Dendritic cell treated with granulocyte-macrophage colony-stimulating factor and Interleukin-4, amounts not matched to agents 40 ng/mL and 50 ng/mL, for 4 days (primary cell): ENCODE results near the gene GAB1.
A peak's percentile ranks its signal among the peaks of the same experiment; 100 is the strongest.

Experiments
- H3K27ac Mint-ChIP-seq: one replicate; pipeline ENCODE4 v1.8.0; 2022; ENCODE audit warnings: mild to moderate bottlenecking, mixed read lengths
- H3K27me3 Mint-ChIP-seq: one replicate; pipeline ENCODE4 v1.8.0; 2022; ENCODE audit warnings: mild to moderate bottlenecking, mixed read lengths
- H3K36me3 Mint-ChIP-seq: one replicate; pipeline ENCODE4 v1.8.0; 2022; ENCODE audit warnings: low read depth, mixed read lengths
- H3K4me1 Mint-ChIP-seq: one replicate; pipeline ENCODE4 v1.8.0; 2022; ENCODE audit warnings: low read depth, mixed read lengths
- H3K4me3 Mint-ChIP-seq: one replicate; pipeline ENCODE4 v1.8.0; 2022; ENCODE audit warnings: mild to moderate bottlenecking, moderate library complexity, mixed read lengths
- H3K9me3 Mint-ChIP-seq: one replicate; pipeline ENCODE4 v1.8.0; 2022; ENCODE audit warnings: mixed read lengths
- intact Hi-C: fragments of 100-400 bp; cut with micrococcal nuclease; formaldehyde crosslinking; loops from one replicate; pipeline ENCODE4 v1.15.0; 2022

The GAB1 gene

DNA sequence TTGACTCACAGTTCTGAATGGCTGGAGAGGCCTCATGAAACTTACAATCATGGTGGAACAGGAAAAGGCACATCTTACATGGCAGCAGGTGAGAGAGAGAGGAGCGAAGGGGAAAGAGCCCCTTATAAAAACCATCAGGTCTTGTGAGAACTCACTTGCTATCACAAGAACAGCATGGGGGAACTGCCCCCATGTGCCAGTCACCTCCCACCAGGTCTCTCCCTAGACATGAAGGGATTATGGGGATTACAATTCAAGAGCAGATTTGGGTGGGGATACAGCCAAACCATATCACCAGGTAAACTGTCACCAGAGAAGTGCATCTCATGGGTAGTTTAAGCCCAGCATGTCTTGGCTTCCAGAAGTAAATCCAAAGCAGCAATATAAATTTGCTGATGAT lies 169.4 kb downstream of the GAB1 start:
- H3K9me3 Mint-ChIP-seq: no peaks in the 10 kb centered on the region
- no peak overlapping the region for H3K27ac Mint-ChIP-seq
- intact Hi-C loops: no loop called here
- no peaks in the 10 kb centered on the region for H3K36me3 Mint-ChIP-seq
- H3K4me3 Mint-ChIP-seq: no peak overlapping the region
- H3K27me3 Mint-ChIP-seq: peaks cover 4% of the 10 kb centered on the region
- peaks cover 8% of the 10 kb centered on the region for H3K4me1 Mint-ChIP-seq

DNA sequence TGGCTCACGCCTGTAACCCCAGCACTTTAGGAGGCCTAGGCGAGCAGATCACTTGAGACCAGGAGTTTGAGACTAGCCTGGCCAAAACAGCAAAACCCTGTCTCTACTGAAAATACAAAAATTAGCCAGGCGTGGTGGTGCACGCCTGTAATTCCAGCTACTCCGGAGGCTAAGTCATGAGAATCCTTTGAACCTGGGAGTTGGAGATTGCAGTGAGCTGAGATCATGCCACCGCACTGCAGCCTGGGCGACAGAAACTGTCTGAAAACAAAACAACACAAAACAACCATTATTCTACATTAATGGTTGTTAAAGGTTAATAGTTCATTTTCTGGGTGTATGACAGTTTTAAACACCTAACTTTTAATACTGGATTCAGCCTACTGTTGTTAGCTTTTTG lies 175.2 kb downstream of the GAB1 start:
- peaks cover 4% of the 10 kb centered on the region for H3K27me3 Mint-ChIP-seq
- peaks cover 19% of the 10 kb centered on the region for H3K36me3 Mint-ChIP-seq
- H3K27ac Mint-ChIP-seq: no peak overlapping the region
- H3K4me1 Mint-ChIP-seq: peaks cover 22% of the 10 kb centered on the region
- no peaks in the 10 kb centered on the region for H3K9me3 Mint-ChIP-seq
- H3K4me3 Mint-ChIP-seq: no peak overlapping the region
- intact Hi-C loops: no loop called here

DNA sequence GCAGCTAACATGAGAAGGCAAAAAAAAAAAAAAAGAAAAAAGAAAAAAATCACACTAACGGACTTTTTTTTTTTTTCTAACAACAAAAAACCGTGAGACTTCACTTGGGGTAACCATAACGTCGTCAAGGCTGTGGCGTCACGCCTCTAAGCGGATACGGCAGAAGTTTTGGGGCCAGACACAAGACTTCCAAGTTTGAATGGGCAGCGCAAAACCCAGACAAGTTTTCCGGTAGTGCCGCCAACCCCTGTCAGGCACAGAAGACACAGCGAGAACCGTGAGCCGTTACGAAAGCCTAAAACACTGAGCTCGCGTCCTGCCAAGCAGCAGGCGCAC lies 176.3 kb downstream of the GAB1 start:
- Mint-ChIP-seq H3K4me3 (peak overlapping the region; percentile 91), H3K9me3 (no peaks in the 10 kb centered on the region), H3K36me3 (peaks cover 27% of the 10 kb centered on the region), H3K27me3 (peaks cover 4% of the 10 kb centered on the region), H3K27ac (peak overlapping the region; percentile 99), H3K4me1 (peaks cover 22% of the 10 kb centered on the region)
- intact Hi-C loops: loop anchor here (1.0 kb wide), 2 partner anchors 177 to 329 kb away; partner anchors contain the start of genes GAB1 and USP38

DNA sequence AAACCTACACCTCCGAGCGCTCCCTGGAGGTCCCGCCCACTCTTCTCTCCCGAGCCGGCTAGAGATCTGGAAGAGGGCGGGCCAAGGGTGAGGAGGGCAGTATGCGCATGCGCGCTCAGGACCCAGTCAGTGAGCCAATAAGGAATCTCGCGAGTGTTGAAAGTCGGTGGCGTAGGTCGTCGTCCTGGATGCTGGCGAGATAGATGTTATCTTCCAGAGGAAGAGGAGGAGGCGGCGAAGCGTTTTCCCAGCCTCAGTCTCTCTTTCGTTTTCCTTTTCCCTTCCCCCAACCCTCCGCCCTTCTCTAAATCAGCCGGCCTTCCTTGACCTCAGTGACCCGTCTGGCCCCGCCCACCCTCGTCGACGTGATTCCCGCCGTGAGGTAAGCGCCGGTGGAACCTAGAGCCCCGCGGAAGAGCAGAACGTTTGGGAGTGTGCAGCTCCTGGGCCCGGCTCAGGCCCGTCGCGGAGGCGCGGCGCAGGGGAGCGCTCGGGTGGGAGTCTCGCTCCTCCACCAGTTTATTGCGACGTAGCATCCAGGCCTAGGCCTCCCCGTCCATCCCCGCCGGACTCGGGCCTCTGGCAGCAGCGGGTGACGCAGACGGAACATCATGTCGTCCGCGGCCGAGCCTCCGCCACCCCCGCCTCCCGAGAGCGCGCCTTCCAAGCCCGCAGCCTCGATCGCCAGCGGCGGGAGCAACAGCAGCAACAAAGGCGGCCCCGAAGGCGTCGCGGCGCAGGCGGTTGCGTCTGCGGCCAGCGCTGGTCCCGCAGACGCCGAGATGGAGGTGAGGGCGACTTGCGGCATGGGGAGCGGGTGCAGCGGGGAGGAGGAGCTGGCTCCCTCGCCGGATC lies 176.9 kb downstream of the GAB1 start, which contains the start of gene SMARCA5:
Gene SMARCA5 (plus strand): TSS at position 389 of the 855 bp plus-strand sequence. CDS start 223 bp downstream, at position 612.
- peak within 1 kb of the TSS; percentile 91 for H3K4me3 Mint-ChIP-seq
- intact Hi-C loops: loop anchor here (1.0 kb wide), 2 partner anchors 177 to 329 kb away; partner anchors contain the start of genes GAB1 and USP38
- H3K4me1 Mint-ChIP-seq: peaks cover 22% of the 10 kb centered on the region
- no peaks in the 10 kb centered on the region for H3K9me3 Mint-ChIP-seq
- H3K27ac Mint-ChIP-seq: peak within 1 kb of the TSS; percentile 99
- H3K36me3 Mint-ChIP-seq: peaks cover 28% of the 10 kb centered on the region
- peaks cover 1% of the 10 kb centered on the region for H3K27me3 Mint-ChIP-seq

DNA sequence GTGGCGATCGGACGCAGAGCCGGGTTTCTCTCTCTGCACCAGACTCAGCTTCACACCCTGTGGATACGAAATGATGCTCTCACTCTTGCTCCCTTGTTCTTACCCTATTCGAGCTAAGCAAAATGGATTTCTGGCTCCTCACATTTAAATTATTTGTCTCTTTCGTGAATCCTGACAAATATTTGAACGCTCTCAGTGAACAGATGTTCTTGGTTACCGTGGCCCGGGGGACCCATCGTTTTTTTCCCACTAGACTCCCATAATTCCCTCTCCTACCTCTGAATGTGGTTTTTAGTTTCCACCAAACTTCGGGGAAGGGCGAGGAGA lies 177.5 kb downstream of the GAB1 start:
- Mint-ChIP-seq H3K9me3 (no peaks in the 10 kb centered on the region), H3K27me3 (peaks cover 1% of the 10 kb centered on the region), H3K4me1 (peaks cover 27% of the 10 kb centered on the region), H3K27ac (peak overlapping the region; percentile 99), H3K4me3 (peak overlapping the region; percentile 91), H3K36me3 (peaks cover 34% of the 10 kb centered on the region)
- intact Hi-C loops: no loop called here

DNA sequence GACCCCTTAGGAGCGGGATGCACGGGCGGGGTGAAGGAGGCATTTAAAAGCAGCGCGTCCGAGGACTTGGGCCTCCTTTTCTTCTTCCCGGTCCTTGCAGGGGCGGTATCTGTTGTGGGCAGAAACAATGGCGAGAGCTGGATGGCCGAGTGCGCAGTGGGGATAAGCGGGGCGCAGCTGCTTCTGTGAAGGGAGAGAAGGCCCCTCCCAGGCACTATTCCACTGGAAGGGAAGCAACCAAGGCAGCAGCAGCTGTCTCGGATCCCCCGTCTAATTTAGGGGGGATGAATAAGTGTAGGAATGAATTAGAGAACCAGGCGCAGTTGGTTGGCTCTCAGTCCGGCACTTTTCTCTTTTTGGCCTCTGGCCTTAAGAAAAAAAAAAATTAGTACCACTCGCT lies 177.8 kb downstream of the GAB1 start:
- Mint-ChIP-seq H3K36me3 (peaks cover 37% of the 10 kb centered on the region), H3K4me1 (peaks cover 31% of the 10 kb centered on the region), H3K27me3 (peaks cover 1% of the 10 kb centered on the region), H3K4me3 (peak overlapping the region; percentile 91), H3K27ac (peak overlapping the region; percentile 99), H3K9me3 (no peaks in the 10 kb centered on the region)
- intact Hi-C loops: no loop called here

DNA sequence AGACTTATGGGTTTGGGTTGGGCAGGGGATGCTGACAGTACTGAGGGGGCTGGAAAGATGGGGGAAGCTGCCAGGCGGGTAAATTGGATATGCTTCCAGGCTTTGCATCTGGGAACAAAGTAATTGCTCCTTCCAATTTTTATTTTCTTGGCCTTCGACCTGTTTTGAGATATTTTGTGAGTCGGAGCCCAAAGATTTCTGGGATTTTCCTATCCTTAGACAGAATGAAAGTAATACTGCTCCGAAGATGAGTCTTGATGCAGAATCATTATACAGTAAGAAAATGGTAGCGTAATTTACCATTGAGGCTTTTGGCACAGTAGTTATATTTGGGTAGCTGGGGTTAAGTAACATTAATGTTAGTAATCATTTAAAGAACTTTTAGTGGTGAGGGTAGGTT lies 178.2 kb downstream of the GAB1 start:
- Mint-ChIP-seq H3K4me3 (peak overlapping the region; percentile 91), H3K9me3 (no peaks in the 10 kb centered on the region), H3K27ac (peak overlapping the region; percentile 99), H3K36me3 (peaks cover 41% of the 10 kb centered on the region), H3K27me3 (peaks cover 1% of the 10 kb centered on the region), H3K4me1 (peaks cover 35% of the 10 kb centered on the region)
- intact Hi-C loops: loop anchor here (1.0 kb wide), 1 partner anchor 328 kb away; no protein-coding TSS in a partner anchor

DNA sequence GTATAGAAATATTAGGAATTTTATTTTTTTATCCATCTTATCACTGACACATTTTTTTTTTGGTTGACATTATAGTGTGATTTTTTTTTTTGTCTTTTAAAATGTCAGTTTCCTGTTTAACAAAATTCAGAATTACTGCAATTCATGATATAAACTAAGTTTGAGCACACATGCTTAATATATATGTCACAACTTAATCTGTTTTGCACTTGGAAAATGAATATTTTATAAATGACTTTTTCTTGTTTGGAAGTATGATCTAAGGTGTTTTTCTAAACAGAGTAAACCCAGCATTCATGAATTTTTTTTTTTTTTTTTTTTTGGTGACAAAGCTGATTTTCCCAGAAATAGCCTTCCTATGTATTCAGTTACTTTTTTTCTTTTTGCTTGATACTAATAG lies 179.2 kb downstream of the GAB1 start:
- no peaks in the 10 kb centered on the region for H3K9me3 Mint-ChIP-seq
- H3K27ac Mint-ChIP-seq: no peak overlapping the region
- intact Hi-C loops: loop anchor here (1.0 kb wide), 1 partner anchor 329 kb away; no protein-coding TSS in a partner anchor
- H3K4me1 Mint-ChIP-seq: peaks cover 42% of the 10 kb centered on the region
- H3K27me3 Mint-ChIP-seq: no peaks in the 10 kb centered on the region
- no peak overlapping the region for H3K4me3 Mint-ChIP-seq
- peaks cover 43% of the 10 kb centered on the region for H3K36me3 Mint-ChIP-seq

DNA sequence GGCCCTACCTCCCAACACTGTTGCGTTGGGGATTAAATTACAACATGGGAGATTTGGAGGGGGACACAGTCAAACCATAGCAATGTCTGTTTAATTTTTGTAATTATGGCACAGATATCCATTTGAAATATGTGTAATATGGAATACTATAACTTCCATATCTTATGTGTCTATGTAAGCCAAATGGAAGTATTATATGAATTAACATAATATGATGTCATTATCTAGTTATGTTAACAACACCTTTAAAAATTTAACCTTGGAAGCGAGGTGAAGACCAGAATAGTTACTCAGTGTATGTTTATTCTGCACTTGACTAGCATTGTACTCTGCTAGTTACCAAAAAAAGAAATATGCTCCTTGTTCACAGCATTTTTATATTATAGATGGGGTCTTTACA lies 181.1 kb downstream of the GAB1 start:
- intact Hi-C loops: no loop called here
- Mint-ChIP-seq H3K27ac (no peak overlapping the region), H3K36me3 (peaks cover 53% of the 10 kb centered on the region), H3K4me3 (no peak overlapping the region), H3K4me1 (peaks cover 46% of the 10 kb centered on the region), H3K9me3 (no peaks in the 10 kb centered on the region), H3K27me3 (no peaks in the 10 kb centered on the region)
